NT2/D1 (cell line): Measurements from ENCODE around the gene RNU6-8.

Experiments
- DNase-seq: peaks from one replicate; pipeline ENCODE4 v3.0.0-alpha.2; 2011; ENCODE audit warnings: low read depth, low spot score
- H3K27me3 ChIP-seq: 2 replicates; pipeline ENCODE4 v1.6.0; 2011; ENCODE audit warnings: mild to moderate bottlenecking; ENCODE audit not compliant: insufficient read length, insufficient read depth
- H3K36me3 ChIP-seq: 2 replicates; pipeline ENCODE4 v1.6.1; 2011; ENCODE audit warnings: mild to moderate bottlenecking, low read length, mixed read lengths; ENCODE audit not compliant: insufficient read depth, insufficient read length
- H3K4me1 ChIP-seq: 2 replicates; pipeline ENCODE4 v1.5.1; 2011; ENCODE audit not compliant: insufficient read depth, insufficient read length
- H3K4me3 ChIP-seq: 2 replicates; pipeline ENCODE4 v1.5.1; 2011; ENCODE audit warnings: low read depth; ENCODE audit not compliant: insufficient read length
- H3K9ac ChIP-seq: 2 replicates; pipeline ENCODE4 v1.6.0; 2011; ENCODE audit warnings: low read depth; ENCODE audit not compliant: insufficient read length
- H3K9me3 ChIP-seq: 2 replicates; pipeline ENCODE4 v1.5.1; 2011; ENCODE audit warnings: mild to moderate bottlenecking, low read length; ENCODE audit not compliant: insufficient read depth
- SUZ12 ChIP-seq: IDR thresholded peaks from 2 replicates; pipeline ENCODE4 v1.6.1; 2011; ENCODE audit not compliant: insufficient read length, insufficient read depth; ENCODE audit errors: extremely low read depth
- YY1 ChIP-seq: IDR thresholded peaks from 2 replicates; pipeline ENCODE4 v1.6.1; 2011; ENCODE audit not compliant: insufficient read length, insufficient read depth
- ZNF274 ChIP-seq: IDR thresholded peaks from 2 replicates; pipeline ENCODE4 v1.6.1; 2011; ENCODE audit warnings: mild to moderate bottlenecking, low read depth, low read length

Gene RNU6-8

DNA sequence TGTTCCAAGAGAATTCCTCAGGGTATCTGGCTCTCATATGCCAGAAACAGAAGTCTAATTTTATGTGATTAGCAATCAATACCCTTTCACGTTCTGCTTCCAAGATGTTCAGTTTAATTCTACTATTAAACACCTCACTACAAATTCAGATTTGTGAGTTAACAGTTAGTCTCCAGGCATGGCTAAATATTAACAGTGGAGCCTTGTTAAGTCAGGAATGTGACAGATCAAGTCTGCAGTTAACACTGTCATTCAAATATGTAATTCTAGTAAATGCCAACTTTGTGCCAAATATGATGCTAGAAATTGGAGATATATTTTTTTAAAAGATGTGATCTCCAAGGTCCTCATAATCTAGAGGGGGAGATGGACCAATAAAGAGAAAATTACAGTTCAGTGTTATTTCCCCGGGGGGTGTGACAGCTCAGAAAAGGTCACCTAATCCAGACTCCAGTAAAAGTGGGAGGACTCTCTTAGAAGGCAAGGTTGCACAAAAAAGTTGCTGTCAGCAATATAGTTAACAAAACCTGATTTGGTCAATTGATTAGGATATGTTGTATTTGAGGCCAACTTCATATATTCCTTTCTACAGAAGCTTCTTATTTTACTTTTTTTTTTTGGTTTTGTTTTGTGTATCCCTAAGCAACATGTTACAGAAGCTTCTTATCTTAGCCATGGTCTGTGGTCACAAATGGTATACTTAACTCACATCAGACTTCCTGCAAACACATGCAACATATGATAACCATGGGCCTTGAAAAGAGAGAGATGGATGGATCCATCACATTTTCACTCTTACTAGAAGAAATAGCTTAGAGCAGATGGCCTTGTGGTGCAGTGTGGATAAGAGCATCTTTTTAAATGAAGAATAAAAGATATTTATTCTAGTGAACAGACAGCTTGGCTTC is 19.7 kb downstream of the RNU6-8 start:
- TF ChIP-seq ZNF274 (no peak), YY1 (no peak), SUZ12 (no peak)
- peaks cover 15% of the 10 kb centered on the region for H3K9me3 ChIP-seq
- no peaks in the 10 kb centered on the region for H3K4me1 ChIP-seq
- DNase-seq: no peak
- H3K9ac ChIP-seq: no peak overlapping the region
- H3K36me3 ChIP-seq: no peaks in the 10 kb centered on the region
- no peak overlapping the region for H3K4me3 ChIP-seq
- no peaks in the 10 kb centered on the region for H3K27me3 ChIP-seq

DNA sequence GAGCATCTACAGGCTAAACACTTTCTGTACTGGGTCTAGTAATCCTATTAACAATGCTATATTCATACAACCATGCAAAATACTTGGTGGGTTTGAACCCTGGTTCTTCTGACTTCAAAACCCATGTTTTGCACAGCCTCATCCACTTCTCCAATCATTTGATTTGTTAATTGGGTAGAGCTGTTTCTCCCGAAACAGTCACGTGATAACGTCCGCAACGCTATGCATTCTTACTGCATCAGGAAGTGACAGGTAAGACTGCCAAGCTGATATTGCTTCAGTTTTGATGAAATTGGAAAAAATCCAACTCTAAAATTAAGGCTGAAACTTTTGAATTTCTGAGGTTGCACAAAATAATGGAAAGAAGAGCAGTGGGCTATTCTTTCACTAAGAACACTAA is 31.6 kb downstream of the RNU6-8 start:
- no peak for DNase-seq
- Histone ChIP-seq H3K4me1 (no peaks in the 10 kb centered on the region), H3K36me3 (no peaks in the 10 kb centered on the region), H3K4me3 (no peak overlapping the region), H3K9me3 (no peaks in the 10 kb centered on the region), H3K27me3 (no peaks in the 10 kb centered on the region), H3K9ac (no peak overlapping the region)
- TF ChIP-seq SUZ12: no peak
- no peak for TF ChIP-seq ZNF274
- no peak for TF ChIP-seq YY1

- H3K9ac ChIP-seq: no peak overlapping the region
- TF ChIP-seq ZNF274 (no peak), YY1 (no peak)
- no peaks in the 10 kb centered on the region for H3K9me3 ChIP-seq
- no peak overlapping the region for H3K4me3 ChIP-seq
- H3K36me3 ChIP-seq: no peaks in the 10 kb centered on the region
- H3K27me3 ChIP-seq: no peaks in the 10 kb centered on the region
- no peak for DNase-seq
- H3K4me1 ChIP-seq: no peaks in the 10 kb centered on the region
These were observed 33.9 kb downstream of the RNU6-8 start for GRCh38 chr14:32169191-32169590.

DNA sequence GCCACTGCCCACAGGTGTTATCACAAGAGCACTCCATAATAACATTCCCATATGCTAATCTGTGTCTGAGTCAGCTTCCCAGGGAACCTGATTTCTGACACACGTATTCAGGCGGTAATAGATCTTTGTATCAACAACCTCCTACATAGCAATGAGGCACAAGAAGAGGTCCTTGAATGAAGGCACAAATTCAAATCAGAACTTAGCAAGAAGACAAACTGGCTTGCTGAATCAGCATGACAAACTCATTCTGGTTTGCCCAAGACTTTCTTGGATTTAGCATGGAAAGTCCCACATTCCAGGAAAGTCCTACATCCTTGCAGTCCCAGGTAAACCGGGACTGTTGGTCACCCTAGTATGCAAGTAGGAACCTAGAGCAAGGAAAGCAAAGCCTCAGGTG is 35.2 kb downstream of the RNU6-8 start:
- no peak for DNase-seq
- no peak overlapping the region for H3K9ac ChIP-seq
- no peak overlapping the region for H3K4me3 ChIP-seq
- no peaks in the 10 kb centered on the region for H3K9me3 ChIP-seq
- no peaks in the 10 kb centered on the region for H3K4me1 ChIP-seq
- H3K36me3 ChIP-seq: no peaks in the 10 kb centered on the region
- TF ChIP-seq SUZ12 (no peak), ZNF274 (no peak), YY1 (no peak)
- no peaks in the 10 kb centered on the region for H3K27me3 ChIP-seq

- H3K9me3 ChIP-seq: no peaks in the 10 kb centered on the region
- H3K4me3 ChIP-seq: no peak overlapping the region
- no peak for DNase-seq
- no peak for TF ChIP-seq YY1
- no peak for TF ChIP-seq ZNF274
- TF ChIP-seq SUZ12: no peak
- H3K36me3 ChIP-seq: no peaks in the 10 kb centered on the region
- no peak overlapping the region for H3K9ac ChIP-seq
- no peaks in the 10 kb centered on the region for H3K4me1 ChIP-seq
- no peaks in the 10 kb centered on the region for H3K27me3 ChIP-seq
These were observed 36.1 kb downstream of the RNU6-8 start for GRCh38 chr14:32166924-32167323.

GRCh38 chr14:32166029-32166428 is 37.0 kb downstream of the RNU6-8 start:
- Histone ChIP-seq H3K4me3 (no peak overlapping the region), H3K4me1 (no peaks in the 10 kb centered on the region), H3K36me3 (no peaks in the 10 kb centered on the region), H3K9me3 (no peaks in the 10 kb centered on the region), H3K27me3 (no peaks in the 10 kb centered on the region), H3K9ac (no peak overlapping the region)
- no peak for DNase-seq
- TF ChIP-seq ZNF274 (no peak), YY1 (no peak), SUZ12 (no peak)
